Upper lobe of left lung (tissue), 4 donors: ENCODE data around the gene GCK.

Source experiments
- CTCF ChIP-seq, 6 experiments: fragments of 450-650 bp in 4 of 6; fragments of 200-600 bp in 2 of 6; sonication (generic) in 2 of 6; IDR thresholded peaks; one replicate each; pipeline ENCODE4 v1.5.1; 2016 to 2019; ENCODE audit warnings: antibody characterized with exemption in 6 of 6
- POLR2A ChIP-seq, 4 donors: fragments of 450-650 bp; IDR thresholded peaks; one replicate each; pipeline ENCODE4 v1.5.1; 2016 to 2017; ENCODE audit warnings: antibody characterized with exemption in 4 of 4, mild to moderate bottlenecking in 2 of 4

- TF ChIP-seq CTCF (IDR thresholded peaks at IDR 0.05) = no peak
- no peak for TF ChIP-seq POLR2A (IDR thresholded peaks at IDR 0.05)
These were observed 4.8 kb upstream of the GCK start for GRCh38 chr7:44194069-44194468.
